Right lobe of liver (tissue), 4 donors: ENCODE measurements around the gene GRK6.

ENCODE experiments used
- POLR2A ChIP-seq: fragments of 450-650 bp; IDR thresholded peaks from one replicate; pipeline ENCODE4 v1.6.1; 2017; ENCODE audit warnings: antibody characterized with exemption, mild to moderate bottlenecking
- TF ChIP-seq, protein P1 (sequence below), 4 donors: fragments of 200-600 bp in 3 of 4; fragments of 450-650 bp in 1 of 4; IDR thresholded peaks; one replicate each; pipeline versions ENCODE4 v1.5.1 to v1.8.0; 2016 to 2022; ENCODE audit warnings: antibody characterized with exemption in 4 of 4, mild to moderate bottlenecking in 2 of 4
- donor health status: DM: no; HTN: no; CAD: no.
- donor health status: DM: no; HTN: no; CAD: no.
- donor health status: DM: no; HTN: yes; CAD: no.

DNA sequence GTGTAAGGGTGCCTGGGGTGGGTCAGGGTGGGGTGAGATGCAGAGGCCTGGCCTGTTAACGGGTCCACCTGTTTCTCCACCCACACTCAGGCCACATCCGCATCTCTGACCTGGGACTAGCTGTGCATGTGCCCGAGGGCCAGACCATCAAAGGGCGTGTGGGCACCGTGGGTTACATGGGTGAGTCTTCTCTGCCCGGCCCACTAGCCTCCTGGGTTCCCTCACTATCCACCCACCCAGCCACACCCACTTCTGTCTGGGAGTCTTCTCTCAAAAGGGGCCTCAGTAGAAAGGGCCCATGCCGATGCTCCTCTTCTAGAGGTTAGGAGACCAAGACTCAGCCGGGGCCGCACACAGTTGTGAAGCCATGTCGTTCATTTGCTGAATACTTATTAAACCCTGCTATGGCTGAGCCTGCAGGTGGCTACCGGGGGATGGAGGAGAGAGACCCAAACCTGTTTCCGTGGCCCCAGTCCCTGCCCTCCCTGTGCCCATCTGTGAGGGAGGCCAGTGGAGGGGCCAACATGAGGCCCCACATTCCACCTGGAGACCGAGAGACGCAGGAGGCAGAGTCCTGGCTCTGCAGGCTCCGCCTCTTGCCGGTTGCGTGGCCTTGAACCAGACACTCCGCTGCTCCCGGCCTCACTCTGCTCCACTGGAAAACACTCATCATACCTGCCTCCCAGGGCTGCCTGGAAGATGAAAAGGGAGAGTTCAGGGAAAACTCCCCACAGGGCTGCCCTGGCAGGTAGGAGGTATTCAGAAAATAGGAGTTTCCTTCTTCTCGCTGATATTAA, 8.7 kb downstream of the GRK6 start:
- TF ChIP-seq POLR2A = no peak
- TF ChIP-seq, protein P1, sequence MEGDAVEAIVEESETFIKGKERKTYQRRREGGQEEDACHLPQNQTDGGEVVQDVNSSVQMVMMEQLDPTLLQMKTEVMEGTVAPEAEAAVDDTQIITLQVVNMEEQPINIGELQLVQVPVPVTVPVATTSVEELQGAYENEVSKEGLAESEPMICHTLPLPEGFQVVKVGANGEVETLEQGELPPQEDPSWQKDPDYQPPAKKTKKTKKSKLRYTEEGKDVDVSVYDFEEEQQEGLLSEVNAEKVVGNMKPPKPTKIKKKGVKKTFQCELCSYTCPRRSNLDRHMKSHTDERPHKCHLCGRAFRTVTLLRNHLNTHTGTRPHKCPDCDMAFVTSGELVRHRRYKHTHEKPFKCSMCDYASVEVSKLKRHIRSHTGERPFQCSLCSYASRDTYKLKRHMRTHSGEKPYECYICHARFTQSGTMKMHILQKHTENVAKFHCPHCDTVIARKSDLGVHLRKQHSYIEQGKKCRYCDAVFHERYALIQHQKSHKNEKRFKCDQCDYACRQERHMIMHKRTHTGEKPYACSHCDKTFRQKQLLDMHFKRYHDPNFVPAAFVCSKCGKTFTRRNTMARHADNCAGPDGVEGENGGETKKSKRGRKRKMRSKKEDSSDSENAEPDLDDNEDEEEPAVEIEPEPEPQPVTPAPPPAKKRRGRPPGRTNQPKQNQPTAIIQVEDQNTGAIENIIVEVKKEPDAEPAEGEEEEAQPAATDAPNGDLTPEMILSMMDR (IDR thresholded peaks at IDR 0.05) = no peak
